Gastrocnemius medialis (tissue), 4 donors: ENCODE results near the gene ATP1A3. TPM values are rescaled to one million over a fixed set of nuclear protein-coding genes. Genes with fewer than 3 reads are reported as not detected.

Experiments used
- ATAC-seq, 2 donors: fragments of 150-250 bp; one replicate each; pipeline ENCODE4 v1.9.1; 2016
- DNase-seq, 2 donors: peaks; one replicate each; pipeline ENCODE4 v3.0.0-alpha.2; 2019
- H3K27ac ChIP-seq, 4 donors: fragments of 200-600 bp; sonication (generic); 1 replicate in 1 of 4; 2 replicates in 3 of 4; pipeline ENCODE4 v1.5.1; 2016 to 2018; ENCODE audit warnings: mild to moderate bottlenecking in 2 of 4, moderate library complexity in 1 of 4
- H3K27me3 ChIP-seq, 3 donors: fragments of 200-600 bp; sonication (generic) in 2 of 3; 1 replicate in 1 of 3; 2 replicates in 2 of 3; pipeline versions ENCODE4 v1.5.1 to v1.6.0; 2016 to 2019; ENCODE audit warnings: mild to moderate bottlenecking in 1 of 3, moderate library complexity in 1 of 3
- H3K36me3 ChIP-seq, 2 donors: fragments of 200-600 bp; sonication (generic) in 1 of 2; one replicate each; pipeline ENCODE4 v1.5.1; 2017 to 2018
- H3K4me1 ChIP-seq, 2 donors: fragments of 200-600 bp; sonication (generic) in 1 of 2; one replicate each; pipeline ENCODE4 v1.5.1; 2016 to 2017; ENCODE audit warnings: mild to moderate bottlenecking in 2 of 2
- H3K4me3 ChIP-seq, 4 donors: fragments of 200-600 bp; sonication (generic) in 3 of 4; 1 replicate in 1 of 4; 2 replicates in 3 of 4; pipeline ENCODE4 v1.5.1; 2016 to 2019; ENCODE audit warnings: mild to moderate bottlenecking in 2 of 4
- H3K9me3 ChIP-seq, 3 donors: fragments of 200-600 bp; sonication (generic) in 2 of 3; 1 replicate in 1 of 3; 2 replicates in 2 of 3; pipeline ENCODE4 v1.5.1; 2016 to 2019
- POLR2A ChIP-seq, 2 donors: fragments of 450-650 bp; IDR thresholded peaks; one replicate each; pipeline ENCODE4 v1.6.1; 2017; ENCODE audit warnings: antibody characterized with exemption in 2 of 2, mild to moderate bottlenecking in 2 of 2, moderate library complexity in 2 of 2
- in situ Hi-C, 4 donors: fragments of 200-750 bp; cut with MboI; loops; one replicate each; pipeline versions ENCODE4 v1.15.0 to v1.8.0; 2017; ENCODE audit warnings: low sequenced_read_pairs in 4 of 4
- intact Hi-C: fragments of 100-400 bp; cut with DNase I; formaldehyde crosslinking; loops from one replicate; pipeline ENCODE4 v1.15.1; 2023; ENCODE audit warnings: low total_unique reads
- total RNA-seq, 4 donors: library from RNA; depleted of rRNA; stranded (reverse); fragments of >200 nt; gene quantifications; one replicate each; pipeline versions ENCODE4 v1.1.0 to v1.2.3, GENCODE V29; 2016
- TF ChIP-seq, protein P1 (sequence below), 5 experiments: fragments of 450-650 bp in 3 of 5; fragments of 200-600 bp in 2 of 5; sonication (generic) in 2 of 5; IDR thresholded peaks in 4 of 5; conservative IDR thresholded peaks in 1 of 5; 1 replicate in 4 of 5; 2 replicates in 1 of 5; pipeline ENCODE4 v1.5.1; 2016 to 2019; ENCODE audit warnings: antibody characterized with exemption in 5 of 5, mild to moderate bottlenecking in 3 of 5, moderate library complexity in 3 of 5

The ATP1A3 gene
- total RNA-seq, 4 donors from 2014 or later: not detected

DNA sequence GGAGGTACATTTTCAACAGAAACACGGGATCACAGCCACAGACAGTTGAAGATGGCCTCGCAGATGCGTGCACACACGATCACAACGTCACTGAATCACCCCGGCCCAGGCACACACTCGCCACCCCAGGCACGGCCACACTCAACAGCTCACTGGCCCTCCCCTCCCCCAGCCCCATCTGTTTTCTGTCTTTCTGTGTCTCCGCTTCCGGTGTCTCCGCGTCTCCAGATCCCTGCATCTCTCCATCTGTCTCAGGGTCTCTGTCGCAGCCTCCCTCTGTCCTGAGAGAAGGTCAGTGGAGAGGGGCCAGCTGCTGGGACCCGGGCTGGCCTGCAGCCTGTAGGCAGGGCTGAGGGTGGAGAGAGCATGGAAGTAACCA is 3.8 kb upstream of the ATP1A3 start:
- ATAC-seq: no peak
- Histone ChIP-seq H3K9me3 (no peaks in the 10 kb centered on the region), H3K4me1 (peaks cover 0 to 8% of the 10 kb centered on the region in 2 donors), H3K36me3 (no peaks in the 10 kb centered on the region), H3K27me3 (peaks cover 62 to 81% (median 67%) of the 10 kb centered on the region in 3 donors), H3K4me3 (no peak overlapping the region), H3K27ac (no peak overlapping the region)
- intact Hi-C loops: loop anchor here (1.0 to 2.0 kb wide), 2 partner anchors 37 to 94 kb away; no protein-coding TSS in a partner anchor
- DNase-seq: no peak
- in situ Hi-C loops: no loop called here
- TF ChIP-seq, protein P1, sequence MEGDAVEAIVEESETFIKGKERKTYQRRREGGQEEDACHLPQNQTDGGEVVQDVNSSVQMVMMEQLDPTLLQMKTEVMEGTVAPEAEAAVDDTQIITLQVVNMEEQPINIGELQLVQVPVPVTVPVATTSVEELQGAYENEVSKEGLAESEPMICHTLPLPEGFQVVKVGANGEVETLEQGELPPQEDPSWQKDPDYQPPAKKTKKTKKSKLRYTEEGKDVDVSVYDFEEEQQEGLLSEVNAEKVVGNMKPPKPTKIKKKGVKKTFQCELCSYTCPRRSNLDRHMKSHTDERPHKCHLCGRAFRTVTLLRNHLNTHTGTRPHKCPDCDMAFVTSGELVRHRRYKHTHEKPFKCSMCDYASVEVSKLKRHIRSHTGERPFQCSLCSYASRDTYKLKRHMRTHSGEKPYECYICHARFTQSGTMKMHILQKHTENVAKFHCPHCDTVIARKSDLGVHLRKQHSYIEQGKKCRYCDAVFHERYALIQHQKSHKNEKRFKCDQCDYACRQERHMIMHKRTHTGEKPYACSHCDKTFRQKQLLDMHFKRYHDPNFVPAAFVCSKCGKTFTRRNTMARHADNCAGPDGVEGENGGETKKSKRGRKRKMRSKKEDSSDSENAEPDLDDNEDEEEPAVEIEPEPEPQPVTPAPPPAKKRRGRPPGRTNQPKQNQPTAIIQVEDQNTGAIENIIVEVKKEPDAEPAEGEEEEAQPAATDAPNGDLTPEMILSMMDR (IDR thresholded peaks at IDR 0.05 in 4 of 5, conservative IDR thresholded peaks at IDR 0.05 in 1 of 5): no peak
- TF ChIP-seq POLR2A (IDR thresholded peaks at IDR 0.05): no peak

DNA sequence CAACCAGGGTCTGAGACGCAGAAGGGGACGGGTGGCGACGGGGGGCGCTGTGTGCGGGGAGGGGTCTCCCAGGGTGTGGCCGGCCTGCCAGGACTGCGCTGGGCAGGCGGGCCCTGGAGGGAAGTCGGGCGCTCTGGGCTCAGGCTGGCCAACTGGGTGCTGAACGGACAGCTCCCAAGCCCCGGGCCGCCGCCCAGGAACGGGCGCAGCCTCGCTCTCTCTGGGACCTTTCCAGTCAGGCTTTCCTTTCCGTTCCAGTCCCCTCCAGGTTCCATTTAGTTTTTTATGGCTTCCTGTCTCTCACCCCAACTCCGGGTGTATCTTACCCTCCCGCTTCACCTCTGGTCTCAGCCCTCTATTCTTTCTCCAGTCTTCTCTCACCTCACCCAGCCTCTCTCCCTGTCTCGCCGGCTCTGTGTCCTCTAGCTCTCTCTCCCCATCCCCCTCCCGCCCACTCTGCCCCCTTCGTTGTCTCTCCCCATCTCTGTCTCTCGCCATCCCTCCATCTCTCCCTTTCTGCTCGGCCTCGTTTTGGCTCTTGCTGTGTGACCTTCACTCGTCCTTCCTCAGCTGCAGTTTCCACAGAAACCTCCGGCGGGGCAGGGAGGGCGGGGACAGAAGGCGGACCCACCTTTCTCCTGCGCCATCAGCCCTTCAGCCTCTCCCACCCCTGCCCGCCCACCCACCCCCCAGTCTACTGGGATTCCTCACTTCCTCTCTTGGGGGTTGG is 3.3 kb upstream of the ATP1A3 start:
- TF ChIP-seq, protein P1 (IDR thresholded peaks at IDR 0.05 in 4 of 5, conservative IDR thresholded peaks at IDR 0.05 in 1 of 5): no peak
- Histone ChIP-seq H3K9me3 (no peaks in the 10 kb centered on the region), H3K4me1 (peaks cover 0 to 8% of the 10 kb centered on the region in 2 donors), H3K36me3 (no peaks in the 10 kb centered on the region), H3K27me3 (peaks cover 62 to 82% (median 73%) of the 10 kb centered on the region in 3 donors), H3K4me3 (no peak overlapping the region), H3K27ac (no peak overlapping the region)
- intact Hi-C loops (no loop called here), in situ Hi-C loops (no loop called here)
- ATAC-seq (no peak), DNase-seq (no peak)

DNA sequence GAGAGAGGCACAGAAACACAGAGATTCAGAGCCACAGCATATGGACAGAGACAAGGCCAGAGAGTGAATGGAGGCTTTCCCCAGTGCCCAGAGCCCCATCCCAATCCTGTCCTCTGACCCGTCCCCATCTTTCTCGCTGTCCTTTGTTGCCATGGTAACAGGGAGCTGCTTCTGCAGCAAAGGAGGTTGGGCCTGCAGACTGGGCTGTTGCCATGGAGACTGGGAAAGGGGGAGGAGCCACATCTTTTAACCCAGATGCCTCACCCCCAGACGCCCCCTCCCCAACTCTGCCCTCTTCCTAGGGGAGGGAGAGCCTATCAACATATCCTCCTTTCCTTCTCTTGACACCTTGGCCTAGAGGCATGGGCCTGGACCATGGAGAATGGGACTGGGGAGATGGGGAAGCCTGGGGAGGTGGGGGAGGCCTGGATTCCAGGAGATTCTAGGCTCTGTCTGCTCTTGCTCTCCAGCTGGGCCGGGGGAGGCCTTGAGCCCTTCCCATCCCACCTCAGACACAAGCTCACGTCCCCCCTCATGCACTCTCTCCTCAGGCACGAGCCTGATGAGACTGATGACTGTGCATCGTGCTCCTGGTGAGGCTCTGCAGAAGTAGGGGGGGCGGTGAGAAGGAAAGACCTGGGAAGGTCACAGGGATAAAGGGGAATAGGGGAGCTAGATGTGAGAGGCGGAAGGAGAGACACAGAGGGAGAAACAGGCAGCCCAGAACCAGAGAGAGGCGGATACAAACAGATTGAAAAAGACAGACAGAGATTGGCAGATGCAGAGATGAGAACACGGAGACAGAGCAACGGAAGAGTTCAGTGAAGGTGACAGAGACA is 2.1 kb upstream of the ATP1A3 start:
- Histone ChIP-seq H3K36me3 (no peaks in the 10 kb centered on the region), H3K9me3 (no peaks in the 10 kb centered on the region), H3K4me1 (peaks cover 0 to 8% of the 10 kb centered on the region in 2 donors), H3K27me3 (peaks cover 56 to 83% (median 81%) of the 10 kb centered on the region in 3 donors), H3K4me3 (no peak overlapping the region), H3K27ac (no peak overlapping the region)
- ATAC-seq (no peak), DNase-seq (no peak)
- intact Hi-C loops: no loop called here
- in situ Hi-C loops: no loop called here
- no peak for TF ChIP-seq POLR2A (IDR thresholded peaks at IDR 0.05)
- TF ChIP-seq, protein P1 (IDR thresholded peaks at IDR 0.05 in 4 of 5, conservative IDR thresholded peaks at IDR 0.05 in 1 of 5): no peak

DNA sequence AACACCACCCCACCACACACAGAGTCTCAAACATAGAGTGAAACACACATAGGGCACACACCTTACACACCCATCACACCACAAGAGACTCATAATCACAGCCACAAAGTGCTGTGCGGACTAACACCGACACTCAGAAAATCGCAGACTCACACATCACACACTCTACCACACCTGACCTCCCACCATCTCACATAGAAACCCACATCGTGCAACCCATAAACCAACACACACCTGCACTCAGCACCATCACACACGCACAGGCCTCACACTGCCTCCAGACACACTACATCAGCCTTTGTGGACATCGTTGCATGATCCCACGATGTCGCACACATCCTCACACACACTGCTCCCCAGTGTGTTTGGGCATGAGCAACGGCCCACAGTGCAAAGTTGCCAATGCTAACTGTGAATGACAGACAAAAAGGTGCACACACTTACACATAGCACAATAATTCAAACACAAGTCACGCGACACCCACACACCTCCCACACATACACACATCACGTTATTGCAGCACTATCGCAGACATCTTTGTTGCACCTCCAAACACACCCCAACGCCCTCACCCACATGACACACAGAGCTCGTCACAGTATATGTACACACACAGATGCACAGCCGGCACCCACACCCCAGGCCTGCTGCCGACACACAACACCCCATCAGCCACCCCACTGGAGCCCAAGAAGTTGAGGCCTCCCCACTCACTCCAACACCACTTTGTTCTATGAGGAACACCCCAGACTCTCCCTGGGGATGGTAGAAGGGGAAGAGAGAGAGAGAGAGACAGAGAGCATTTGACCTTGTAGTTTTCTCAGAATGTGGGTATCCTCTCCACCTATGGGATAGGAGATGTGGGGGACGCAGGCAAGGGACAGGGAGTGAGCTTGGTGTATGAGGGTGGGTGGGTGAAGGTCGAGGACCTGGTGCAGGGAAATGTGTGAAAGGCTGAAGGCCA is 1.2 kb upstream of the ATP1A3 start:
- Histone ChIP-seq H3K4me1 (peaks cover 0 to 8% of the 10 kb centered on the region in 2 donors), H3K27ac (no peak overlapping the region), H3K9me3 (no peaks in the 10 kb centered on the region), H3K4me3 (no peak overlapping the region), H3K27me3 (peaks cover 48 to 78% (median 72%) of the 10 kb centered on the region in 3 donors), H3K36me3 (no peaks in the 10 kb centered on the region)
- in situ Hi-C loops (no loop called here), intact Hi-C loops (no loop called here)
- TF ChIP-seq, protein P1 (IDR thresholded peaks at IDR 0.05 in 4 of 5, conservative IDR thresholded peaks at IDR 0.05 in 1 of 5): no peak
- TF ChIP-seq POLR2A (IDR thresholded peaks at IDR 0.05): no peak
- ATAC-seq (no peak), DNase-seq (no peak)
